HCT116 (cell line): ENCODE data around the gene CACNA2D2. TPM values are rescaled to one million over a fixed set of nuclear protein-coding genes. Genes with fewer than 3 reads are reported as not detected.

Experiments
- ATAC-seq: fragments of 200-7000 bp; cut with Tn5 transposase; 2 replicates; pipeline ENCODE4 v1.9.1; 2020; ENCODE audit warnings: mild to moderate bottlenecking, moderate library complexity
- BruUV-seq: library from RNA; stranded (reverse); fragments of 400-500 nt; replicated peaks from 2 replicates; lab custom pipeline; 2021; lab: Mats Ljungman, UMichigan
- CTCF ChIA-PET: fragments of 300-600 bp; sonication (Branson Sonifier 250); formaldehyde crosslinking; loops from one replicate; lab custom pipeline; 2021; ENCODE audit warnings: antibody characterized with exemption; lab: Charles Lee
- POLR2A ChIA-PET: fragments of 300-600, 350-600 bp; sonication (Branson Sonifier 250); formaldehyde crosslinking; loops from one replicate; lab custom pipeline; 2021; ENCODE audit warnings: antibody characterized with exemption; lab: Charles Lee
- RAD21 ChIA-PET, 2 experiments: fragments of 300-600 bp; sonication (Branson Sonifier 250); formaldehyde crosslinking; loops; one replicate each; lab custom pipeline; 2023; ENCODE audit warnings: low total read pairs in 2 of 2; ENCODE audit not compliant: uncharacterized antibody in 2 of 2, unreplicated experiment in 2 of 2, low non-redundant PET in 1 of 2; lab: Charles Lee
- DNase-seq: peaks from one replicate; pipeline ENCODE4 v3.0.0-alpha.2; 2010; ENCODE audit warnings: low read depth, low spot score
- H2AFZ ChIP-seq: fragments of 200-600 bp; shearing (Covaris generic), sonication (generic); 2 replicates; pipeline ENCODE4 v1.6.1; 2017; ENCODE audit warnings: low read depth, mixed run types, mixed read lengths, antibody characterized with exemption, low read length; ENCODE audit not compliant: poor library complexity, severe bottlenecking
- H3K27ac ChIP-seq: 2 replicates; pipeline ENCODE4 v1.5.1; 2012; ENCODE audit warnings: low read depth, low read length
- H3K27me3 ChIP-seq: fragments of 200-600 bp; sonication (generic); 2 replicates; pipeline ENCODE4 v1.6.1; 2016; ENCODE audit warnings: mixed run types, low read length, mixed read lengths; ENCODE audit not compliant: insufficient read depth
- H3K36me3 ChIP-seq, 2 experiments: fragments of 200-500 bp in 1 of 2; fragments of 200-600 bp in 1 of 2; sonication (Bioruptor generic) in 1 of 2; sonication (generic) in 1 of 2; 2 replicates each; pipeline versions ENCODE4 v1.5.1 to v1.6.1; 2014 to 2016; ENCODE audit warnings: low read length in 2 of 2, inconsistent platforms in 1 of 2, mixed read lengths in 1 of 2, mixed run types in 1 of 2; ENCODE audit not compliant: insufficient read depth in 2 of 2, control insufficient read depth in 1 of 2
- H3K4me1 ChIP-seq, 2 experiments: fragments of 200-600 bp in 1 of 2; sonication (generic) in 1 of 2; 2 replicates each; pipeline versions ENCODE4 v1.5.1 to v1.6.1; 2012 to 2017; ENCODE audit warnings: low read length in 2 of 2, inconsistent platforms in 1 of 2, mild to moderate bottlenecking in 1 of 2, mixed read lengths in 1 of 2, mixed run types in 1 of 2, moderate library complexity in 1 of 2; ENCODE audit not compliant: insufficient read depth in 2 of 2, control insufficient read depth in 1 of 2
- H3K4me2 ChIP-seq: fragments of 200-600 bp; sonication (generic); 2 replicates; pipeline ENCODE4 v1.6.1; 2017; ENCODE audit warnings: mixed run types, low read length, mixed read lengths
- H3K4me3 ChIP-seq, 2 experiments: fragments of 200-600 bp in 1 of 2; sonication (generic) in 1 of 2; replicated peaks in 1 of 2; 2 replicates each; pipeline ENCODE4 v1.5.1; 2011 to 2016; ENCODE audit warnings: low read length in 2 of 2, control low read depth in 1 of 2, low read depth in 1 of 2, mild to moderate bottlenecking in 1 of 2, mixed read lengths in 1 of 2, mixed run types in 1 of 2
- H3K79me2 ChIP-seq: fragments of 200-600 bp; sonication (generic); 2 replicates; pipeline ENCODE4 v1.6.1; 2017; ENCODE audit warnings: mild to moderate bottlenecking, mixed run types, low read length, moderate library complexity, mixed read lengths; ENCODE audit not compliant: insufficient read depth
- H3K9ac ChIP-seq: fragments of 200-600 bp; sonication (generic); 2 replicates; pipeline ENCODE4 v1.6.1; 2016; ENCODE audit warnings: low read length, mixed read lengths
- H3K9me2 ChIP-seq: fragments of 200-600 bp; sonication (generic), shearing (Covaris generic); 2 replicates; pipeline ENCODE4 v1.6.1; 2017; ENCODE audit warnings: mixed run types, mild to moderate bottlenecking, moderate library complexity; ENCODE audit not compliant: insufficient read depth
- H3K9me3 ChIP-seq, 2 experiments: fragments of 200-500 bp in 1 of 2; fragments of 200-600 bp in 1 of 2; sonication (Bioruptor generic) in 1 of 2; sonication (generic) in 1 of 2; 2 replicates each; pipeline ENCODE4 v1.6.1; 2014 to 2017; ENCODE audit warnings: low read length in 2 of 2, mixed read lengths in 2 of 2, inconsistent platforms in 1 of 2, low read depth in 1 of 2, mild to moderate bottlenecking in 1 of 2, mixed run types in 1 of 2, moderate library complexity in 1 of 2; ENCODE audit not compliant: control insufficient read depth in 1 of 2, insufficient read depth in 1 of 2
- H4K20me1 ChIP-seq: fragments of 200-600 bp; sonication (generic), shearing (Covaris generic); 2 replicates; pipeline ENCODE4 v1.6.1; 2017; ENCODE audit warnings: mixed run types, mild to moderate bottlenecking, moderate library complexity; ENCODE audit not compliant: insufficient read depth
- ATF3 ChIP-seq: IDR thresholded peaks from 2 replicates; pipeline ENCODE4 v1.6.1; 2012
- ELF1 ChIP-seq: IDR thresholded peaks from 2 replicates; pipeline ENCODE4 v1.6.1; 2012; ENCODE audit warnings: low read depth, borderline replicate concordance
- EZH2 ChIP-seq: fragments of 200-600 bp; sonication (generic); IDR thresholded peaks from 2 replicates; pipeline ENCODE4 v1.6.1; 2017; ENCODE audit warnings: antibody characterized with exemption, mixed run types
- EZH2phosphoT487 ChIP-seq: fragments of 200-600 bp; IDR thresholded peaks from 2 replicates; pipeline ENCODE4 v1.6.1; 2018; ENCODE audit warnings: antibody characterized with exemption, borderline replicate concordance
- FOSL1 ChIP-seq: IDR thresholded peaks from 2 replicates; pipeline ENCODE4 v1.6.1; 2012; ENCODE audit warnings: low read depth
- JUND ChIP-seq: IDR thresholded peaks from 2 replicates; pipeline ENCODE4 v1.6.1; 2012
- MAX ChIP-seq: IDR thresholded peaks from 2 replicates; pipeline ENCODE4 v1.6.1; 2012
- POLR2AphosphoS5 ChIP-seq: IDR thresholded peaks from 2 replicates; pipeline ENCODE4 v1.6.1; 2011; ENCODE audit warnings: mild to moderate bottlenecking, low read depth, low read length, moderate library complexity
- REST ChIP-seq: IDR thresholded peaks from 2 replicates; pipeline ENCODE4 v1.6.1; 2012; ENCODE audit warnings: low read depth
- SIN3A ChIP-seq: IDR thresholded peaks from 2 replicates; pipeline ENCODE4 v1.6.1; 2012; ENCODE audit warnings: low read depth
- SP1 ChIP-seq: IDR thresholded peaks from 2 replicates; pipeline ENCODE4 v1.6.1; 2012; ENCODE audit warnings: low read depth
- SRF ChIP-seq: IDR thresholded peaks from 2 replicates; pipeline ENCODE4 v1.6.1; 2012; ENCODE audit warnings: low read depth
- TCF7L2 ChIP-seq: IDR thresholded peaks from 2 replicates; pipeline ENCODE4 v1.7.0; 2011; ENCODE audit warnings: borderline replicate concordance, inconsistent platforms; ENCODE audit not compliant: insufficient read depth, insufficient read length; ENCODE audit errors: extremely low read depth
- YY1 ChIP-seq: IDR thresholded peaks from 2 replicates; pipeline ENCODE4 v1.6.1; 2011; ENCODE audit warnings: low read length, low read depth, moderate library complexity, mild to moderate bottlenecking; ENCODE audit not compliant: insufficient replicate concordance; ENCODE audit errors: extremely low read depth
- ZBTB33 ChIP-seq: IDR thresholded peaks from 2 replicates; pipeline ENCODE4 v1.6.1; 2011; ENCODE audit warnings: mild to moderate bottlenecking, low read length, moderate library complexity; ENCODE audit not compliant: insufficient replicate concordance; ENCODE audit errors: extremely low read depth
- ZFX ChIP-seq: fragments of 450-650 bp; IDR thresholded peaks from 2 replicates; pipeline ENCODE4 v1.6.1; 2017
- intact Hi-C: fragments of 100-400 bp; cut with micrococcal nuclease; formaldehyde crosslinking; loops from 2 replicates; pipeline ENCODE4 v1.10.0; 2022
- total RNA-seq: library from RNA; stranded (reverse); gene quantifications from one replicate; pipeline ENCODE4 v1.2.1, GENCODE V29; 2021; ENCODE audit not compliant: unreplicated experiment

Gene CACNA2D2
- total RNA-seq, 1 experiment from 2014 or later: 10.2 TPM

GRCh38 chr3:50326182-50326541 is 177.3 kb downstream of the CACNA2D2 start (continued):
- TF ChIP-seq SIN3A (no peak), ZBTB33 (no peak), TCF7L2 (no peak), EZH2phosphoT487 (no peak)

- H3K4me2 ChIP-seq: no peak overlapping the region
- H3K36me3 ChIP-seq: peaks cover 20 to 21% of the 10 kb centered on the region in 2 experiments; a peak in 3 of 4 replicates
- peaks cover 33% of the 10 kb centered on the region for H3K79me2 ChIP-seq
- DNase-seq (no peak), ATAC-seq (no peak)
- H3K4me1 ChIP-seq: peaks cover 23 to 47% of the 10 kb centered on the region in 2 experiments
- no peak overlapping the region for H3K27ac ChIP-seq
- RAD21 ChIA-PET: no interaction called here
- CTCF ChIA-PET: interaction anchor here (1.3 to 1.8 kb wide), 2 partner anchors 33 to 56 kb away, joined by 4 to 8 read pairs; partner anchors contain the start of genes IFRD2 and SEMA3B
- POLR2A ChIA-PET: interaction anchor here (0.6 kb wide), 1 partner anchor 12 kb away, joined by 3 read pairs; no protein-coding TSS in a partner anchor
- no peaks in the 10 kb centered on the region for H3K9me3 ChIP-seq
- H3K27me3 ChIP-seq: no peaks in the 10 kb centered on the region
- no peak overlapping the region for H2AFZ ChIP-seq
- intact Hi-C loops: loop anchor here (2.0 kb wide), 1 partner anchor 65 kb away; no protein-coding TSS in a partner anchor
- no peak overlapping the region for H3K4me3 ChIP-seq
- H3K9ac ChIP-seq: no peak overlapping the region
- H3K9me2 ChIP-seq: no peaks in the 10 kb centered on the region
- BruUV-seq: no TSS peak
- no peaks in the 10 kb centered on the region for H4K20me1 ChIP-seq
- TF ChIP-seq POLR2AphosphoS5: no peak
- TF ChIP-seq TCF7L2: no peak
- TF ChIP-seq EZH2: no peak
- TF ChIP-seq FOSL1: no peak
- no peak for TF ChIP-seq ELF1
- TF ChIP-seq REST: no peak
- no peak for TF ChIP-seq YY1
- TF ChIP-seq ATF3: no peak
- TF ChIP-seq ZFX: no peak
- no peak for TF ChIP-seq SRF
- TF ChIP-seq SP1: no peak
- no peak for TF ChIP-seq JUND
- TF ChIP-seq MAX: no peak
These were observed 177.8 kb downstream of the CACNA2D2 start for GRCh38 chr3:50325497-50326181.
